OCI-LY7 (cell line): Measurements from ENCODE around the gene CYP2E1. TPM values are rescaled to one million over a fixed set of nuclear protein-coding genes. Genes with fewer than 3 reads are reported as not detected.
"Not testable (repeated sequence)": the region's sequence is repeated elsewhere in the genome, so short reads cannot be mapped to it uniquely, and the experiment has no call there.

Experiments used
- BruUV-seq: library from RNA; stranded (reverse); fragments of 400-500 nt; replicated peaks from 2 replicates; lab custom pipeline; 2021; lab: Mats Ljungman, UMichigan
- CTCF ChIA-PET: fragments of 300-600 bp; sonication (Branson Sonifier 250); formaldehyde crosslinking; loops from one replicate; lab custom pipeline; 2022; ENCODE audit warnings: antibody characterized with exemption; ENCODE audit not compliant: unreplicated experiment; lab: Charles Lee
- POLR2A ChIA-PET: fragments of 300-600 bp; sonication (Branson Sonifier 250); formaldehyde crosslinking; loops from one replicate; lab custom pipeline; 2022; ENCODE audit warnings: antibody characterized with exemption; lab: Charles Lee
- DNase-seq: peaks from one replicate; pipeline ENCODE4 v3.0.0-alpha.2; 2015; ENCODE audit warnings: low spot score
- H2AFZ ChIP-seq: fragments of 200-600 bp; sonication (generic), shearing (Covaris generic); 2 replicates; pipeline ENCODE4 v1.6.1; 2014; ENCODE audit warnings: mild to moderate bottlenecking, antibody characterized with exemption, low read length, moderate library complexity
- H3K27ac ChIP-seq: fragments of 200-600 bp; sonication (generic); 2 replicates; pipeline ENCODE4 v1.5.1; 2014; ENCODE audit warnings: mixed run types, low read depth, mild to moderate bottlenecking, moderate library complexity, low read length, inconsistent platforms; ENCODE audit not compliant: poor library complexity, severe bottlenecking
- H3K36me3 ChIP-seq: fragments of 200-600 bp; sonication (generic); 2 replicates; pipeline ENCODE4 v1.6.1; 2014; ENCODE audit warnings: mild to moderate bottlenecking, antibody characterized with exemption, low read length, moderate library complexity, mixed read lengths; ENCODE audit not compliant: insufficient read depth
- H3K4me1 ChIP-seq: fragments of 200-600 bp; sonication (generic); 2 replicates; pipeline ENCODE4 v1.5.1; 2014; ENCODE audit warnings: mild to moderate bottlenecking, low read length; ENCODE audit not compliant: insufficient read depth, poor library complexity, severe bottlenecking
- H3K4me2 ChIP-seq: fragments of 200-600 bp; sonication (generic); 2 replicates; pipeline ENCODE4 v1.6.1; 2014; ENCODE audit warnings: mild to moderate bottlenecking, low read length
- H3K4me3 ChIP-seq: fragments of 200-600 bp; sonication (generic); 2 replicates; pipeline ENCODE4 v1.5.1; 2014; ENCODE audit warnings: mild to moderate bottlenecking, low read depth, low read length; ENCODE audit not compliant: poor library complexity, severe bottlenecking
- H3K79me2 ChIP-seq: fragments of 200-600 bp; sonication (generic); 2 replicates; pipeline ENCODE4 v1.6.1; 2016; ENCODE audit warnings: low read depth, mild to moderate bottlenecking, low read length, moderate library complexity, mixed read lengths; ENCODE audit not compliant: insufficient read depth
- H3K9me2 ChIP-seq: fragments of 200-600 bp; sonication (generic); 2 replicates; pipeline ENCODE4 v1.6.1; 2016; ENCODE audit warnings: mild to moderate bottlenecking, low read length, mixed read lengths; ENCODE audit not compliant: insufficient read depth
- H3K9me3 ChIP-seq: fragments of 200-600 bp; sonication (generic); 2 replicates; pipeline ENCODE4 v1.6.1; 2014; ENCODE audit warnings: mild to moderate bottlenecking, mixed run types, low read length, mixed read lengths
- H4K20me1 ChIP-seq: fragments of 200-600 bp; sonication (generic); 2 replicates; pipeline ENCODE4 v1.6.1; 2014; ENCODE audit warnings: mild to moderate bottlenecking, antibody characterized with exemption, low read length, moderate library complexity, mixed read lengths; ENCODE audit not compliant: insufficient read depth
- EZH2phosphoT487 ChIP-seq: fragments of 200-600 bp; sonication (generic); IDR thresholded peaks from 2 replicates; pipeline ENCODE4 v1.6.1; 2018; ENCODE audit warnings: low read depth, borderline replicate concordance, mild to moderate bottlenecking, mixed run types, antibody characterized with exemption, low read length, moderate library complexity, mixed read lengths
- intact Hi-C: fragments of 100-400 bp; cut with micrococcal nuclease; formaldehyde crosslinking; loops from one replicate; pipeline ENCODE4 v1.10.0; 2022; ENCODE audit not compliant: unreplicated experiment
- total RNA-seq, 2 experiments: library from RNA; depleted of rRNA in 1 of 2; stranded (reverse); fragments of >200 nt in 1 of 2; shearing (Covaris generic) in 1 of 2; gene quantifications; 2 replicates each; pipeline ENCODE4 v1.2.3, GENCODE V29; 2014 to 2022
- TF ChIP-seq, protein P1 (sequence below): fragments of 200-600 bp; sonication (generic); conservative IDR thresholded peaks from 2 replicates; pipeline ENCODE4 v1.5.1; 2014; ENCODE audit warnings: mild to moderate bottlenecking, antibody characterized with exemption, low read length, moderate library complexity, mixed read lengths

The CYP2E1 gene
- total RNA-seq, 2 experiments from 2014 or later, result 1.7 to 1.9 TPM

DNA sequence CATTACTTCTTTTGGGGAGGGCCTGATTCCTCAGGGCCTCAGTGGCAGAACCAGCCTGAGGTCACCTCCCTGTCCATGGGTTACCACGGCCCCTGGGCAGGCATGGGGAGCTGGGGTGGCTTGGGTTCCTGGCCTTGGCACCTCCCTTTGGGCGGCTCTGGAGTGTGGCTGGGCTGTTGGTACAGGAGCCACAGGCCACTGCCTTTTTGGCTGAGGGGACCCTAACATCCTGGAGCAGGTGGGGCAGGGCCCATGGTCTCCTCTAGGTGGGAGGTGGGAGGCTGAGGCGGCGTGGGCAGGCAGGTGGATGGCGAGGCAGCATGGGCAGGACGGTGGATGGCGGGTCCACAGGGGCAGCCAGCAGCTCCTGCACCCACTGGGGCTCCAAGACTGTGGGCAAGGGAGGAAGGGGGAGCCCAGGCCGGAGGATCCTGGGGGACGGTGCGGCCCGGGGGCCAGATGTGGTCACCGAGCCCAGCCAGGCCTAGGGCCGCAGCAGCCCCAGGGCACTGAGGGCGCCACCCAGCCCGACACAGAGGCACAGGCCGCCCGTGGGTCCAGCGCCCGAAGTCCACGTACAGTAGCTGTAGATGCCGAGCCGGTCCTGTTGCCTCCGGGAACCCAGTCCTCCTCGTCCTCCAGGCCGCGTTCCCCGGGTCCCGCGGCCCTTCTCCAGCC, 40.6 kb downstream of the CYP2E1 start:
- H3K4me3 ChIP-seq, result no peak overlapping the region
- no peak overlapping the region for H3K4me2 ChIP-seq
- TF ChIP-seq, protein P1, sequence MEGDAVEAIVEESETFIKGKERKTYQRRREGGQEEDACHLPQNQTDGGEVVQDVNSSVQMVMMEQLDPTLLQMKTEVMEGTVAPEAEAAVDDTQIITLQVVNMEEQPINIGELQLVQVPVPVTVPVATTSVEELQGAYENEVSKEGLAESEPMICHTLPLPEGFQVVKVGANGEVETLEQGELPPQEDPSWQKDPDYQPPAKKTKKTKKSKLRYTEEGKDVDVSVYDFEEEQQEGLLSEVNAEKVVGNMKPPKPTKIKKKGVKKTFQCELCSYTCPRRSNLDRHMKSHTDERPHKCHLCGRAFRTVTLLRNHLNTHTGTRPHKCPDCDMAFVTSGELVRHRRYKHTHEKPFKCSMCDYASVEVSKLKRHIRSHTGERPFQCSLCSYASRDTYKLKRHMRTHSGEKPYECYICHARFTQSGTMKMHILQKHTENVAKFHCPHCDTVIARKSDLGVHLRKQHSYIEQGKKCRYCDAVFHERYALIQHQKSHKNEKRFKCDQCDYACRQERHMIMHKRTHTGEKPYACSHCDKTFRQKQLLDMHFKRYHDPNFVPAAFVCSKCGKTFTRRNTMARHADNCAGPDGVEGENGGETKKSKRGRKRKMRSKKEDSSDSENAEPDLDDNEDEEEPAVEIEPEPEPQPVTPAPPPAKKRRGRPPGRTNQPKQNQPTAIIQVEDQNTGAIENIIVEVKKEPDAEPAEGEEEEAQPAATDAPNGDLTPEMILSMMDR, result no peak
- TF ChIP-seq EZH2phosphoT487, result no peak
- H3K9me2 ChIP-seq, result no peaks in the 10 kb centered on the region
- H4K20me1 ChIP-seq, result no peaks in the 10 kb centered on the region
- ChIA-PET CTCF (no interaction called here), POLR2A (no interaction called here)
- no peaks in the 10 kb centered on the region for H3K4me1 ChIP-seq
- no TSS peak for BruUV-seq
- no peaks in the 10 kb centered on the region for H3K9me3 ChIP-seq
- H3K36me3 ChIP-seq, result no peaks in the 10 kb centered on the region
- H2AFZ ChIP-seq, result no peak overlapping the region
- H3K79me2 ChIP-seq, result no peaks in the 10 kb centered on the region
- DNase-seq, result no peak
- no peak overlapping the region for H3K27ac ChIP-seq
- intact Hi-C loops, result no loop called here

DNA sequence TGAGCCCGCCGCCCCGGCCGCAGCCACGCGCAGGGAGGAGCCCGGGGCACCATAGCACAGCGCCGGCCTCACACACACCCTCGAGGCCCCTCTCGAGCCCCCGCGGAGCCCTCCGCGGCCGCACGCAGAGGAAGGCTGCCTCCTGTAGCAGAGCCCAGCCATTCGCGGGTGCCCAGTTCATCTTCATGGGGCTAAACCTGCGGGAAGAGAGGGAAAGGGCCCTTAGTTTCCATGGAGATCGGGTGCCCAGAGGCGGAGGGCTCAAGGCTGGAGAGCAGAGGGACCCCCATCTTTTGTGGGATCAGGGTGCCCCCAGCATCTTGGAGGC, 41.1 kb downstream of the CYP2E1 start:
- Histone ChIP-seq H3K4me1 (no peaks in the 10 kb centered on the region), H4K20me1 (no peaks in the 10 kb centered on the region), H3K9me3 (peaks cover 1% of the 10 kb centered on the region; the same call in 1 of the 2 replicates), H3K4me2 (no peak overlapping the region), H3K9me2 (no peaks in the 10 kb centered on the region), H2AFZ (no peak overlapping the region), H3K36me3 (no peaks in the 10 kb centered on the region), H3K27ac (no peak overlapping the region), H3K4me3 (no peak overlapping the region), H3K79me2 (no peaks in the 10 kb centered on the region)
- BruUV-seq, result no TSS peak
- TF ChIP-seq, protein P1, result no peak
- no peak for TF ChIP-seq EZH2phosphoT487
- no peak for DNase-seq
- POLR2A ChIA-PET, result no interaction called here
- intact Hi-C loops, result no loop called here
- CTCF ChIA-PET, result no interaction called here

DNA sequence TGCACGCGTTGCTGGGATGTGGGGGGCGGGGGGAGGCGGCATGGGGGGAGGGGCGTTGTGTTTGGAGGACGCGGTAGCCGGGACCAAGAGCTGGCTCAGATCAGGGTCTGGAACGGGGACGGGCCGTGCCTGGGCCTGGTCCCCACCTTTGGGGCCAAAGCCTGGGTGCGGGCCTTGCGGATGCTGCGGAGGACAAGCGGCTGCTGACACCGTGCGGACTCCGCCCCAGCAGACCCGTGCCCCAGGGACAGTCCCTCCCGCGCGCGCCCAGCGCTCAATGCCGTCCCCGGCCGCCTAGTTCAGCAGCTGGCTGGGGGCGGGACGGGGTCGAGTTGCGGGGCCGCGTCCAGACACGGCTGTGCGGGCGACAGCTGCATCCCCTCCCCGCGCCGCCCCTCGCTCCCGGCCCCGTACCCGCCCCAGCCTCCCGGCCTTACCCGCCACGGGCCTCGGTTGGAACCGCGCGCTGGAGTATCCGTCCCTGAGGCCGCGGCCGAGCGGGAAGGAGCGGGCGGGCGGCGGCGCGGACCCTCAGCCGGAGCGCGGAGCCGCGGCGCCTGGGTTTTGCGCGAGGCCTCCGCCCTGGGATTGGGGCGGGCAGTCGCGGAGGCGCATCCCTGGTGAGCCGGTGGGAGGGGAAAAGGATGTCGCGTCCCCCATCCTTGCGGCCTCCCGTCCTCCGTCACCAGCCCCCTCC, 41.8 kb downstream of the CYP2E1 start:
- H3K4me1 ChIP-seq, H3K4me2 ChIP-seq, H3K4me3 ChIP-seq, H3K27ac ChIP-seq, H4K20me1 ChIP-seq, POLR2A ChIA-PET, H2AFZ ChIP-seq, CTCF ChIA-PET, H3K9me2 ChIP-seq, H3K79me2 ChIP-seq, BruUV-seq, intact Hi-C loops, H3K9me3 ChIP-seq, DNase-seq, H3K36me3 ChIP-seq: not testable (repeated sequence)

DNA sequence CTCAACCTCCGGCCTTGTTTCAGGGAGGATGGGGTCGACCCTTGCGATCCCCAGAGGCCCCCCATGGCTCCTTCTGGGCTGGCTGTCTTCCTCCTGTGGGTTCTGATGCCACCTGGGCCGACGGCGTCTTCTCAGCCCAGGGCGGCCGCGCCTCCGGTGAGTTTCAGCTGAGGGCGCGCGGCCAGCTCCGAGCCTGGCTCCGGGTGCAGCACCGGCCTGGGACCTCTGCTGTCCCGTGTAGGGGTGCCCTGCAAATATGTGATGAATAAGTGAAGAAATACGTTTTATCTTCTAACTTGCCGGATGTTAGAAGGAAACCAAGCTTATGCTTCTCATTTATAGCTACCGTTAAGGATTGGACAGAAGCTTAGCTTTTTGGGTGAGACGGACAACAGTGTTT, 42.6 kb downstream of the CYP2E1 start:
- POLR2A ChIA-PET, BruUV-seq: not testable (repeated sequence)

DNA sequence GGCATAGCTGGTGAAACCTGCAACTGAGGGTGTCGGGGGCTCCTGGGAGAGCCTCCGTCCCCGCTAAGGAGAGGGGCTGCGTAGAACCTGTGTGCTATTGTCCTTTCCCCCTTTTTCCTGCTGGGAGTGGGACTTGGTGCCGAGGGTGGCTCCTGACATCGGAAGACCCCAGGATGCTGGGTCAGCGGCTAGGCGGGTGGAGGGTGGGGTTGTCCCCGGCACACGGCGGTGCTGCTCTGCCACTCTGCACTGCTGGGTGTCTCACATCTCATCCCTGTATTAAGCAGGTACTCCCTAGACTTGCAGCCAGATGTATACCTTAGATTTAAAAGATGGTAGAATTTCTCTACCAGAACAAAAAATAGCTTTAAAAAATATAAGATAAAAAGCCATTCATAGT, 44.9 kb downstream of the CYP2E1 start:
- H3K4me1 ChIP-seq, H3K27ac ChIP-seq, H3K9me3 ChIP-seq, POLR2A ChIA-PET, H4K20me1 ChIP-seq, H3K79me2 ChIP-seq, H2AFZ ChIP-seq, DNase-seq, BruUV-seq, CTCF ChIA-PET, H3K4me2 ChIP-seq, H3K36me3 ChIP-seq, H3K4me3 ChIP-seq, H3K9me2 ChIP-seq, intact Hi-C loops: not testable (repeated sequence)

More for the DNA sequence above, 42.6 kb downstream of the CYP2E1 start:
- intact Hi-C loops, H3K4me1 ChIP-seq, H2AFZ ChIP-seq, H4K20me1 ChIP-seq, H3K9me2 ChIP-seq, H3K79me2 ChIP-seq, CTCF ChIA-PET, H3K36me3 ChIP-seq, H3K4me3 ChIP-seq, H3K9me3 ChIP-seq, DNase-seq, H3K4me2 ChIP-seq, H3K27ac ChIP-seq: not testable (repeated sequence)
